B cell (primary cell): ENCODE measurements around the gene IGFL2. TPM values are rescaled to one million over a fixed set of nuclear protein-coding genes. Genes with fewer than 3 reads are reported as not detected.

Experiments used
- ATAC-seq: fragments of 200-7000 bp; cut with Tn5 transposase; one replicate; pipeline ENCODE4 v1.10.0; 2021; ENCODE audit warnings: low read depth, mild to moderate bottlenecking, moderate number of reproducible peaks, moderate library complexity
- CTCF ChIA-PET: fragments of 350-600 bp; sonication (Branson Sonifier 250); formaldehyde crosslinking; loops from one replicate; lab custom pipeline; 2021; ENCODE audit warnings: antibody characterized with exemption, inconsistent platforms; lab: Charles Lee
- POLR2A ChIA-PET: fragments of 350-600 bp; sonication (Branson Sonifier 250); formaldehyde crosslinking; loops from one replicate; lab custom pipeline; 2021; ENCODE audit warnings: antibody characterized with exemption; lab: Charles Lee
- DNase-seq: peaks from one replicate; pipeline ENCODE4 v3.0.0; 2013
- H2AFZ ChIP-seq: 2 replicates; pipeline ENCODE4 v1.6.1; 2012; ENCODE audit warnings: mild to moderate bottlenecking, low read depth, low read length; ENCODE audit not compliant: insufficient read depth, poor library complexity, severe bottlenecking
- H3K27ac ChIP-seq, 2 donors: 1 replicate in 1 of 2; 2 replicates in 1 of 2; pipeline ENCODE4 v1.5.1; 2012 to 2013; ENCODE audit warnings: low read length in 2 of 2, mild to moderate bottlenecking in 2 of 2, moderate library complexity in 1 of 2
- H3K27me3 ChIP-seq, 4 experiments: fragments of 200-600 bp in 1 of 4; sonication (generic) in 1 of 4; replicated peaks in 1 of 4; 1 replicate in 2 of 4; 2 replicates in 2 of 4; pipeline versions ENCODE4 v1.6.1 to v1.7.0; 2013 to 2016; ENCODE audit warnings: low read length in 3 of 4, mild to moderate bottlenecking in 2 of 4, mixed read lengths in 1 of 4, moderate library complexity in 1 of 4; ENCODE audit not compliant: insufficient read depth in 4 of 4, control insufficient read depth in 3 of 4; ENCODE audit errors: control extremely low read depth in 1 of 4
- H3K36me3 ChIP-seq, 2 experiments: replicated peaks in 1 of 2; 1 replicate in 1 of 2; 2 replicates in 1 of 2; pipeline versions ENCODE4 v1.6.1 to v1.7.1; 2013; ENCODE audit warnings: low read length in 1 of 2; ENCODE audit not compliant: insufficient read depth in 2 of 2, control insufficient read depth in 1 of 2; ENCODE audit errors: control extremely low read depth in 1 of 2, extremely low read depth in 1 of 2
- H3K4me1 ChIP-seq, 2 donors: fragments of 200-600 bp in 1 of 2; sonication (generic) in 1 of 2; 1 replicate in 1 of 2; 2 replicates in 1 of 2; pipeline versions ENCODE4 v1.5.1 to v1.6.1; 2013 to 2017; ENCODE audit warnings: low read length in 2 of 2; ENCODE audit not compliant: control insufficient read depth in 2 of 2, insufficient read depth in 2 of 2
- H3K4me2 ChIP-seq: replicated peaks from 2 replicates; pipeline ENCODE3; 2012; ENCODE audit warnings: mild to moderate bottlenecking, low read depth, low read length; ENCODE audit not compliant: poor library complexity, severe bottlenecking
- H3K4me3 ChIP-seq, 5 experiments: fragments of 200-600 bp in 1 of 5; sonication (generic) in 1 of 5; 1 replicate in 3 of 5; 2 replicates in 2 of 5; pipeline versions ENCODE4 v1.5.1 to v1.7.0; 2011 to 2016; ENCODE audit warnings: low read length in 4 of 5, mild to moderate bottlenecking in 4 of 5, low read depth in 2 of 5, control low read depth in 1 of 5, moderate library complexity in 1 of 5; ENCODE audit not compliant: insufficient read depth in 1 of 5; ENCODE audit errors: control extremely low read depth in 1 of 5, extremely low read depth in 1 of 5
- H3K79me2 ChIP-seq: fragments of 200-600 bp; sonication (generic); one replicate; pipeline ENCODE4 v1.6.0; 2016; ENCODE audit warnings: low read length; ENCODE audit not compliant: control insufficient read depth, insufficient read depth
- H3K9ac ChIP-seq: fragments of 200-600 bp; sonication (generic); 2 replicates; pipeline ENCODE4 v1.6.1; 2017; ENCODE audit warnings: mild to moderate bottlenecking, low read length, moderate library complexity
- H3K9me3 ChIP-seq, 3 donors: one replicate each; pipeline versions ENCODE4 v1.6.1 to v1.7.1; 2013; ENCODE audit warnings: low read length in 2 of 3; ENCODE audit not compliant: control insufficient read depth in 2 of 3, insufficient read depth in 1 of 3; ENCODE audit errors: control extremely low read depth in 1 of 3
- H4K20me1 ChIP-seq: 2 replicates; pipeline ENCODE4 v1.6.0; 2012; ENCODE audit warnings: mild to moderate bottlenecking, low read length; ENCODE audit not compliant: insufficient read depth, control insufficient read depth, poor library complexity, severe bottlenecking
- H3K27ac Mint-ChIP-seq: one replicate; pipeline ENCODE4 v1.8.0; 2021; ENCODE audit warnings: mixed read lengths
- H3K27me3 Mint-ChIP-seq: one replicate; pipeline ENCODE4 v1.8.0; 2021; ENCODE audit warnings: mixed read lengths
- H3K4me1 Mint-ChIP-seq: one replicate; pipeline ENCODE4 v1.8.0; 2021; ENCODE audit warnings: mixed read lengths
- H3K4me3 Mint-ChIP-seq: one replicate; pipeline ENCODE4 v1.8.0; 2021; ENCODE audit warnings: mixed read lengths
- H3K9me3 Mint-ChIP-seq: one replicate; pipeline ENCODE4 v1.8.0; 2022; ENCODE audit warnings: mixed read lengths; ENCODE audit not compliant: insufficient read depth
- EZH2 ChIP-seq: IDR thresholded peaks from 2 replicates; pipeline ENCODE4 v1.6.1; 2012; ENCODE audit warnings: borderline replicate concordance, low read depth, mild to moderate bottlenecking, moderate library complexity, low read length; ENCODE audit not compliant: insufficient read depth, poor library complexity, severe bottlenecking
- whole genome bisulfite sequencing: methylation state at CpG from one replicate; pipeline ENCODE4 v1.1.5; 2013; ENCODE audit warnings: missing lambda C conversion rate; ENCODE audit not compliant: insufficient coverage; 5-methylcytosine and 5-hydroxymethylcytosine counted together
- intact Hi-C: fragments of 100-400 bp; cut with micrococcal nuclease; formaldehyde crosslinking; loops from one replicate; pipeline ENCODE4 v1.10.0; 2022
- polyA plus RNA-seq: library from polyadenylated mRNA; depleted of rRNA; stranded (reverse); fragments of >200 nt; gene quantifications from 2 replicates; pipeline ENCODE4 v1.2.3, GENCODE V29; 2012
- total RNA-seq, 2 donors: library from RNA; stranded (reverse); fragments of 120-200 nt in 1 of 2; gene quantifications; 1 replicate in 1 of 2; 2 replicates in 1 of 2; pipeline versions ENCODE4 v1.2.3 to v1.2.4, GENCODE V29; 2013 to 2022
- TF ChIP-seq, protein P1 (sequence below): fragments of 200-600 bp; IDR thresholded peaks from one replicate; pipeline ENCODE4 v1.8.0; 2022; ENCODE audit warnings: antibody characterized with exemption, mild to moderate bottlenecking

The IGFL2 gene
- total and polyA plus RNA-seq, 2 donors (not counting 1 experiment from before 2014, with no cell fraction given), result not detected

DNA sequence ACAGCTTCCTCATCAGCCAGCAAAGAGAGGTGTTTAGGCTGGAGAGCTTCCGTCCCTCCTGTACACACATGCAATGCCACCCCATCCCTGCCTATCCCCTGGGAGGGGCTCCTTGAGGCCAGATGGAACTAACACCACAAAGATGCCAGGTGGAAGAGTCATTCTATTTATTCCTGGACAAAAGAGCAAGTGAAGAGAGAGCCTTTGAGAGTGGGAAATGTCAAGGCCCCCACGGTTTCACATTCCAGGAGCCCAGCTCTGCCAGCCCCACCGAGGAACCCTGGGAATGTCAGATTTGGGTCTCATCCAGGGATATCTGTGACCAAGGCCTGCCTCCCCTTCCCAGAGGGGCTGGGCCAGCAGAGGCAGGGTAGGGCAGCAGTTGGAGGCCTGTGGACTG is 50.7 kb downstream of the IGFL2 start:
- 85% methylated on average over 2 of the region's 3 CpGs for WGBS
- Histone ChIP-seq H2AFZ (no peak overlapping the region), H3K9me3 (no peaks in the 10 kb centered on the region), H3K79me2 (no peaks in the 10 kb centered on the region), H3K27ac (no peak overlapping the region), H3K4me3 (no peak overlapping the region), H4K20me1 (no peaks in the 10 kb centered on the region), H3K4me1 (no peaks in the 10 kb centered on the region), H3K4me2 (no peak overlapping the region), H3K27me3 (peaks cover 0 to 10% (median 0%) of the 10 kb centered on the region in 4 experiments), H3K36me3 (no peaks in the 10 kb centered on the region), H3K9ac (no peak overlapping the region)
- Mint-ChIP-seq H3K27ac (no peak overlapping the region), H3K9me3 (no peaks in the 10 kb centered on the region), H3K4me1 (no peaks in the 10 kb centered on the region), H3K4me3 (no peak overlapping the region), H3K27me3 (peaks cover 60% of the 10 kb centered on the region)
- POLR2A ChIA-PET, result no interaction called here
- ATAC-seq (no peak), DNase-seq (no peak)
- no peak for TF ChIP-seq EZH2
- TF ChIP-seq, protein P1, sequence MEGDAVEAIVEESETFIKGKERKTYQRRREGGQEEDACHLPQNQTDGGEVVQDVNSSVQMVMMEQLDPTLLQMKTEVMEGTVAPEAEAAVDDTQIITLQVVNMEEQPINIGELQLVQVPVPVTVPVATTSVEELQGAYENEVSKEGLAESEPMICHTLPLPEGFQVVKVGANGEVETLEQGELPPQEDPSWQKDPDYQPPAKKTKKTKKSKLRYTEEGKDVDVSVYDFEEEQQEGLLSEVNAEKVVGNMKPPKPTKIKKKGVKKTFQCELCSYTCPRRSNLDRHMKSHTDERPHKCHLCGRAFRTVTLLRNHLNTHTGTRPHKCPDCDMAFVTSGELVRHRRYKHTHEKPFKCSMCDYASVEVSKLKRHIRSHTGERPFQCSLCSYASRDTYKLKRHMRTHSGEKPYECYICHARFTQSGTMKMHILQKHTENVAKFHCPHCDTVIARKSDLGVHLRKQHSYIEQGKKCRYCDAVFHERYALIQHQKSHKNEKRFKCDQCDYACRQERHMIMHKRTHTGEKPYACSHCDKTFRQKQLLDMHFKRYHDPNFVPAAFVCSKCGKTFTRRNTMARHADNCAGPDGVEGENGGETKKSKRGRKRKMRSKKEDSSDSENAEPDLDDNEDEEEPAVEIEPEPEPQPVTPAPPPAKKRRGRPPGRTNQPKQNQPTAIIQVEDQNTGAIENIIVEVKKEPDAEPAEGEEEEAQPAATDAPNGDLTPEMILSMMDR, result no peak
- intact Hi-C loops, result no loop called here
- CTCF ChIA-PET, result no interaction called here

- ChIA-PET CTCF (no interaction called here), POLR2A (no interaction called here)
- Histone ChIP-seq H3K4me2 (no peak overlapping the region), H3K4me1 (no peaks in the 10 kb centered on the region), H3K36me3 (no peaks in the 10 kb centered on the region), H3K27ac (no peak overlapping the region), H3K9ac (no peak overlapping the region), H3K9me3 (no peaks in the 10 kb centered on the region), H2AFZ (no peak overlapping the region), H4K20me1 (no peaks in the 10 kb centered on the region), H3K4me3 (no peak overlapping the region), H3K79me2 (no peaks in the 10 kb centered on the region), H3K27me3 (peaks cover 0 to 8% (median 0%) of the 10 kb centered on the region in 4 experiments)
- ATAC-seq (no peak), DNase-seq (no peak)
- no peak overlapping the region for H3K4me3 Mint-ChIP-seq
- no peak for TF ChIP-seq EZH2
- TF ChIP-seq, protein P1, result no peak
- intact Hi-C loops, result no loop called here
- 90% methylated on average over 15 of the region's 16 CpGs for WGBS
- H3K27ac Mint-ChIP-seq, result no peak overlapping the region
- no peaks in the 10 kb centered on the region for H3K4me1 Mint-ChIP-seq
- peaks cover 52% of the 10 kb centered on the region for H3K27me3 Mint-ChIP-seq
- no peaks in the 10 kb centered on the region for H3K9me3 Mint-ChIP-seq
These were observed 53.6 kb downstream of the IGFL2 start for GRCh38 chr19:46201454-46202310.
